ENCODE measurements around the gene SASH1. TPM values are rescaled to one million over a fixed set of nuclear protein-coding genes. Genes with fewer than 3 reads are reported as not detected.

The SASH1 gene
- total RNA-seq, 1 donor from 2014 or later: 86.4 TPM

DNA sequence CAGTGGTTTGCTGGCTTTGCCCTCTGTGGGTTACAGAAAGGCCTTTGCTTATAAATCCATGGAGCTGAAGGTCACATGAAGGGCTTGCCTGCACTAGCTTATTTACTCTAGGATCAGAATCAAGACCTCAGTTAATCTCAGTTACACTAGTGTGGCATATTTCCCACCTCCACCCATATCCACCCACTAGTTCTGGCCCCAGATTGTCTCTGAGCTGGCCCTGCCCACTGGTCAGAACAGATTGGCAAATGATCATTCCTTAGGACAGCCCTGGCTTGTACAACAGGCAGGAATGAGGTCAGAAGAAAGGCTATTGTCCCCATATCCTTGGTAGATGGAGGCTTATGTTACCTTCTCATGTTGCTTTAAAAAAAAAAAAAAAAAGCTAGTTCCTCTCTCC is 33.3 kb upstream of the SASH1 start:
- H3K27ac ChIP-seq: no peak overlapping the region
- no peaks in the 10 kb centered on the region for H3K9me3 ChIP-seq
- H3K4me3 ChIP-seq: no peak overlapping the region
- TF ChIP-seq POLR2A (IDR thresholded peaks at IDR 0.05) (no peak), POLR2AphosphoS5 (IDR thresholded peaks at IDR 0.05; ENCODE audit: insufficient read depth in 1 of 2, low read depth in 1 of 2) (no peak)
- TF ChIP-seq, protein P1, sequence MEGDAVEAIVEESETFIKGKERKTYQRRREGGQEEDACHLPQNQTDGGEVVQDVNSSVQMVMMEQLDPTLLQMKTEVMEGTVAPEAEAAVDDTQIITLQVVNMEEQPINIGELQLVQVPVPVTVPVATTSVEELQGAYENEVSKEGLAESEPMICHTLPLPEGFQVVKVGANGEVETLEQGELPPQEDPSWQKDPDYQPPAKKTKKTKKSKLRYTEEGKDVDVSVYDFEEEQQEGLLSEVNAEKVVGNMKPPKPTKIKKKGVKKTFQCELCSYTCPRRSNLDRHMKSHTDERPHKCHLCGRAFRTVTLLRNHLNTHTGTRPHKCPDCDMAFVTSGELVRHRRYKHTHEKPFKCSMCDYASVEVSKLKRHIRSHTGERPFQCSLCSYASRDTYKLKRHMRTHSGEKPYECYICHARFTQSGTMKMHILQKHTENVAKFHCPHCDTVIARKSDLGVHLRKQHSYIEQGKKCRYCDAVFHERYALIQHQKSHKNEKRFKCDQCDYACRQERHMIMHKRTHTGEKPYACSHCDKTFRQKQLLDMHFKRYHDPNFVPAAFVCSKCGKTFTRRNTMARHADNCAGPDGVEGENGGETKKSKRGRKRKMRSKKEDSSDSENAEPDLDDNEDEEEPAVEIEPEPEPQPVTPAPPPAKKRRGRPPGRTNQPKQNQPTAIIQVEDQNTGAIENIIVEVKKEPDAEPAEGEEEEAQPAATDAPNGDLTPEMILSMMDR (IDR thresholded peaks at IDR 0.05): no peak
- peaks cover 10% of the 10 kb centered on the region for H3K4me1 ChIP-seq
- DNase-seq (ENCODE audit: extremely low spot score in 2 of 2): no peak
- H3K36me3 ChIP-seq: no peaks in the 10 kb centered on the region
- no peaks in the 10 kb centered on the region for H3K27me3 ChIP-seq
- intact Hi-C loops (cut with DNase I): no loop called here

DNA sequence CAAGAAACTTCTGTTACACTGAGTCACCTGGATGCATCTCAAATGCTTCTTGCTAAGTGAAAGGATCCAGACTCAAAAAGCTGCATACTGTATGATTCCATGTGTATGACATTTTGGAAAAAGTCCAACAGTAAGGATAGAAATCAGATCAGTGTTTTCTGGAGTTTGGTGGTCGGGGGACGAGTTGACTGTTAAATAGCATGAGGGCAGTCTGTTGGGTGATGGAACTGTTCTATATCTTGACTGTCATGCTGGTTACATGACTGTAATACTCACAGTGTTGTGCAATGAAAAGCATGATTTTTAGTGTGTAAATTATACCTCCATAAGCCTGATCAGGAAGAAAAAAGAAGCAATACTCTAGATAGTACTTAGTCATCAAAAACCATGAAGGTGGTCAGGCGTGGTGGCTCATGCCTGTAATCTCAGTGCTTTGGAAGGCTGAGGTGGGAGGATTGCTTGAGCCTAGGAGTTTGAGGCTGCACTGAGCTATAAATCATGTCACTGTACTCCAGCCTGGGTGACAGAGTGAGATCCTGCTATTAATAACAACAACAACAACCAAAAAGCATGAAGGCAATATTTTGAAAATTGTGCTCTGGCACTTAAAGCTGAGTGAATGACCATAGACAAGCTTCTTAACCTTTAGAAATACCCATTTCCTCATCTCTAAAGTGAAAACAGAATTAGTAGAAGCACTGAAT is 30.5 kb upstream of the SASH1 start:
- no peaks in the 10 kb centered on the region for H3K27me3 ChIP-seq
- no peaks in the 10 kb centered on the region for H3K9me3 ChIP-seq
- TF ChIP-seq, protein P1 (IDR thresholded peaks at IDR 0.05): no peak
- peaks cover 10% of the 10 kb centered on the region for H3K4me1 ChIP-seq
- no peak overlapping the region for H3K27ac ChIP-seq
- H3K36me3 ChIP-seq: no peaks in the 10 kb centered on the region
- no peak overlapping the region for H3K4me3 ChIP-seq
- intact Hi-C loops (cut with DNase I): no loop called here
- DNase-seq (ENCODE audit: extremely low spot score in 2 of 2): no peak

DNA sequence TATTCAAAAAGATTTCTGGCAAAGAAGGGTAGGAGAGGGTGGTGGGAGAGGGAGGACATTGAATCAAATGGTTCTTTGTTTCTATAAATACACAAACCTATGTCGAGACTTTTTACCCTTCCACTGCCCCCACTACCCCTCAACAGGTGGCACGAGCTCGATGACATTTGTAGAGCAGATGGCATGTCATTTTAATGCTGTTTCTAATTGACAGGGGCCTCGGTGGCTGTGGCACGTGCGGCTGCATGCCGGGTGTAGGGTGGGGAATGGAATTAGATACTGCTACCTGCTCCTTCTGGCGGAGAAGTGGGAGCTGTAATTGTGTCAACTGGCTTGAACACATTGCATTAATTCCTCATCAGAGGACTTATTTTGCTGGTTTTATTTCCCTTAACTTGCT is 29.1 kb upstream of the SASH1 start:
- TF ChIP-seq POLR2AphosphoS5 (IDR thresholded peaks at IDR 0.05; ENCODE audit: insufficient read depth in 1 of 2, low read depth in 1 of 2) (no peak), POLR2A (IDR thresholded peaks at IDR 0.05) (no peak)
- TF ChIP-seq, protein P1 (IDR thresholded peaks at IDR 0.05): no peak
- Histone ChIP-seq H3K4me1 (peaks cover 10% of the 10 kb centered on the region), H3K4me3 (no peak overlapping the region), H3K27ac (no peak overlapping the region), H3K36me3 (no peaks in the 10 kb centered on the region), H3K27me3 (no peaks in the 10 kb centered on the region), H3K9me3 (no peaks in the 10 kb centered on the region)
- DNase-seq (ENCODE audit: extremely low spot score in 2 of 2): no peak
- intact Hi-C loops (cut with DNase I): no loop called here

DNA sequence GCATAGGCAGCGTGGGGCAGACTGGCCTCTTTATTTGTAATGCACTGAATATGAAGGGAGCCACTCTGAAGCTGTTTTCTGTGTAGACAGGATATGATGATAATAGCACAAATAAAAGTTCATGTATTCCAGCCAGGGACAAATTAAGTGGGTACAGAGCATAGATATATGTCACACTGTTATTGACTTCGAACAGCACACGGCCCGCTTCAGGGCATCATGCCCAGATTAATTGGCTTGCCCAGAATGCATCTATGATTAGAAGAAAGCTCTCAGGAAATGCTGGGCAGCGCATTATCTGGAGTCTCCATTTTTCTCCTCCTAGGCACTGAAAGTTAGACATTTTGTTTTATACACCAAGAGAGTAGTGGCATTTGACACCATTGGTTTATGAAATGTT is 26.3 kb upstream of the SASH1 start:
- Histone ChIP-seq H3K9me3 (no peaks in the 10 kb centered on the region), H3K27me3 (no peaks in the 10 kb centered on the region), H3K4me3 (no peak overlapping the region), H3K36me3 (no peaks in the 10 kb centered on the region), H3K4me1 (no peaks in the 10 kb centered on the region), H3K27ac (no peak overlapping the region)
- intact Hi-C loops (cut with DNase I): no loop called here
- no peak for DNase-seq (ENCODE audit: extremely low spot score in 2 of 2)
- no peak for TF ChIP-seq POLR2A (IDR thresholded peaks at IDR 0.05)
- TF ChIP-seq, protein P1 (IDR thresholded peaks at IDR 0.05): no peak
- TF ChIP-seq POLR2AphosphoS5 (IDR thresholded peaks at IDR 0.05; ENCODE audit: insufficient read depth in 1 of 2, low read depth in 1 of 2): no peak

DNA sequence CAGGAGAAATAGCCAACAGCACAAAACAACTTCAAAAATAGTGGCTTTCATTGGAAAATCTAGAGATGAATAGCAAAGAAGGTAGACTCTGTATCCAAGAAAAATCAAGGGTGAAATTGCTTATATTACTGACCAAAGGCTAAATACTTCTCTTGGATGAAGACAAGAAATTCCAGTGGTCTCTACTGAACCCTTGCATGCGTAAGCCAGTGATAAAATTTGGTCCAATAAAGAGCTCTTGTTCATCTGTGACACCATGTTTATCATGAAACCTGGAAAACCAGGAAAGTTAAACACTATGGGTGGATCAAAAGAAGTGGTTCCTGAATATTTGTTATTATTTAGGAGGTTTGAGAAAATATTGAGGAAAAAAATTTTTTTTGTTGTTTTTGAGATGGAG is 25.6 kb upstream of the SASH1 start:
- Histone ChIP-seq H3K4me3 (no peak overlapping the region), H3K4me1 (no peaks in the 10 kb centered on the region), H3K27me3 (no peaks in the 10 kb centered on the region), H3K9me3 (no peaks in the 10 kb centered on the region), H3K36me3 (no peaks in the 10 kb centered on the region), H3K27ac (no peak overlapping the region)
- intact Hi-C loops (cut with DNase I): no loop called here
- no peak for DNase-seq (ENCODE audit: extremely low spot score in 2 of 2)
- TF ChIP-seq, protein P1 (IDR thresholded peaks at IDR 0.05): no peak
- TF ChIP-seq POLR2AphosphoS5 (IDR thresholded peaks at IDR 0.05; ENCODE audit: insufficient read depth in 1 of 2, low read depth in 1 of 2) (no peak), POLR2A (IDR thresholded peaks at IDR 0.05) (no peak)
